HL-60/S4 treated with retinoic acid at 250 ng/mL for 4 days and 3 days (cell line): ENCODE data around the gene LYST.

ENCODE experiments used
- in situ Hi-C: fragments of 300-500 bp; cut with MboI; formaldehyde crosslinking; loops from 2 replicates; pipeline ENCODE4 v1.7.0; 2022; ENCODE audit warnings: low sequenced_read_pairs

The LYST gene

GRCh38 chr1:235613602-235614001, 253.1 kb downstream of the LYST start:
- in situ Hi-C loops: no loop called here

GRCh38 chr1:235612761-235613160, 253.9 kb downstream of the LYST start:
- in situ Hi-C loops: no loop called here
